HG03575 (cell line): Measurements from ENCODE around the gene DOCK2.
"Not testable (repeated sequence)": the region's sequence is repeated elsewhere in the genome, so short reads cannot be mapped to it uniquely, and the experiment has no call there.

ENCODE experiments used
- ATAC-seq: cut with Tn5 transposase; IDR thresholded peaks from one replicate; pipeline ENCODE4 v1.9.1; 2021; ENCODE audit not compliant: unreplicated experiment, insufficient number of reproducible peaks, low FRiP score; ENCODE audit errors: extremely low read depth

Gene DOCK2

GRCh38 chr5:169935762-169936161, 298.7 kb downstream of the DOCK2 start:
- no peak for ATAC-seq

- no peak for ATAC-seq
These were observed 301.4 kb downstream of the DOCK2 start for GRCh38 chr5:169938439-169938838.

GRCh38 chr5:169939731-169940130, 302.7 kb downstream of the DOCK2 start:
- no peak for ATAC-seq

- ATAC-seq = no peak
These were observed 304.5 kb downstream of the DOCK2 start for GRCh38 chr5:169941542-169941941.

- ATAC-seq = no peak
These were observed 305.1 kb downstream of the DOCK2 start for GRCh38 chr5:169942181-169942580.

GRCh38 chr5:169943026-169943425, 306.0 kb downstream of the DOCK2 start:
- no peak for ATAC-seq

GRCh38 chr5:169944115-169944514, 307.0 kb downstream of the DOCK2 start:
- no peak for ATAC-seq

- no peak for ATAC-seq
These were observed 308.0 kb downstream of the DOCK2 start for GRCh38 chr5:169944922-169945680.

- ATAC-seq = no peak
These were observed 308.8 kb downstream of the DOCK2 start for GRCh38 chr5:169945831-169946261.

GRCh38 chr5:169946743-169947295, 309.7 kb downstream of the DOCK2 start:
- no peak for ATAC-seq

- no peak for ATAC-seq
These were observed 313.3 kb downstream of the DOCK2 start for GRCh38 chr5:169950333-169950732.

- not testable (repeated sequence) for ATAC-seq
These were observed 316.1 kb downstream of the DOCK2 start for GRCh38 chr5:169953196-169953595.

- no peak for ATAC-seq
These were observed 317.7 kb downstream of the DOCK2 start for GRCh38 chr5:169954786-169955185.

- no peak for ATAC-seq
These were observed 319.1 kb downstream of the DOCK2 start for GRCh38 chr5:169956126-169956525.

GRCh38 chr5:169956756-169957155, 319.7 kb downstream of the DOCK2 start:
- no peak for ATAC-seq

- no peak for ATAC-seq
These were observed 321.2 kb downstream of the DOCK2 start for GRCh38 chr5:169958278-169958677.

GRCh38 chr5:169960659-169961058, 323.6 kb downstream of the DOCK2 start:
- no peak for ATAC-seq

- ATAC-seq = no peak
These were observed 327.2 kb downstream of the DOCK2 start for GRCh38 chr5:169964246-169964645.

GRCh38 chr5:169970339-169970738, 333.3 kb downstream of the DOCK2 start:
- no peak for ATAC-seq

- no peak for ATAC-seq
These were observed 334.1 kb downstream of the DOCK2 start for GRCh38 chr5:169970911-169971765.
